ENCODE data around the gene ARCN1.

The ARCN1 gene

GRCh38 chr11:118643142-118643994, 71.2 kb downstream of the ARCN1 start:
- DNase-seq, result no peak

- DNase-seq, result no peak
These were observed 71.8 kb downstream of the ARCN1 start for GRCh38 chr11:118643995-118644345.

- DNase-seq, result no peak
These were observed 72.3 kb downstream of the ARCN1 start for GRCh38 chr11:118644496-118644895.

- DNase-seq, result no peak
These were observed 73.0 kb downstream of the ARCN1 start for GRCh38 chr11:118645066-118645715.

- DNase-seq, result no peak
These were observed 74.2 kb downstream of the ARCN1 start for GRCh38 chr11:118646393-118646792.

GRCh38 chr11:118648291-118648690, 76.1 kb downstream of the ARCN1 start:
- no peak for DNase-seq

GRCh38 chr11:118649941-118650340, 77.7 kb downstream of the ARCN1 start:
- no peak for DNase-seq

- no peak for DNase-seq
These were observed 78.2 kb downstream of the ARCN1 start for GRCh38 chr11:118650366-118650765.

- DNase-seq, result no peak
These were observed 79.6 kb downstream of the ARCN1 start for GRCh38 chr11:118651820-118652219.

Measured in cortex of kidney (tissue), 1 donor.